H1 (cell line): ENCODE measurements around the gene PRDM1. TPM values are rescaled to one million over a fixed set of nuclear protein-coding genes. Genes with fewer than 3 reads are reported as not detected.

ENCODE experiments used
- KDM4A ChIP-seq: IDR thresholded peaks from one replicate; pipeline ENCODE4 v1.7.1; 2012; ENCODE audit warnings: low read depth, mild to moderate bottlenecking, moderate library complexity, low read length, inconsistent platforms; ENCODE audit not compliant: severe bottlenecking
- NANOG ChIP-seq: IDR thresholded peaks from 2 replicates; pipeline ENCODE4 v1.6.1; 2011; ENCODE audit warnings: low read length, low read depth, mild to moderate bottlenecking, inconsistent platforms; ENCODE audit not compliant: insufficient read depth, poor library complexity, severe bottlenecking
- SIRT6 ChIP-seq: IDR thresholded peaks from one replicate; pipeline ENCODE4 v1.7.1; 2012; ENCODE audit warnings: low read length, inconsistent platforms
- SP1 ChIP-seq: IDR thresholded peaks from 2 replicates; pipeline ENCODE4 v1.6.1; 2011; ENCODE audit warnings: low read depth, low read length
- TEAD4 ChIP-seq: IDR thresholded peaks from 2 replicates; pipeline ENCODE4 v1.6.1; 2012; ENCODE audit warnings: low read depth, low read length, inconsistent platforms, mixed read lengths
- polyA plus RNA-seq, 7 experiments: library from polyadenylated mRNA; depleted of rRNA in 3 of 7; stranded (reverse) in 5 of 7; unstranded in 2 of 7; fragments of >200 nt in 5 of 7; fragments of 200-250 nt in 2 of 7; gene quantifications; 1 replicate in 5 of 7; 2 replicates in 1 of 7; 4 replicates in 1 of 7; pipeline versions ENCODE4 v1.2.1 to v1.2.3, GENCODE V29; 2011 to 2013; ENCODE audit warnings: missing spikeins in 2 of 7, mixed read lengths in 2 of 7
- total RNA-seq: library from RNA; stranded (reverse); fragmentation: NEBNext Ultra II Directional; extraction: Animal tissue kit (Norgen Biotek cat#: 25700); gene quantifications from 2 replicates; pipeline ENCODE4 v1.2.1, GENCODE V29; 2021

Gene PRDM1
- total and polyA plus RNA-seq, 2 of the 8 experiments (the other 6 are each of a cell fraction or from before 2014, with no cell fraction given), result 0.21 to 0.74 TPM

DNA sequence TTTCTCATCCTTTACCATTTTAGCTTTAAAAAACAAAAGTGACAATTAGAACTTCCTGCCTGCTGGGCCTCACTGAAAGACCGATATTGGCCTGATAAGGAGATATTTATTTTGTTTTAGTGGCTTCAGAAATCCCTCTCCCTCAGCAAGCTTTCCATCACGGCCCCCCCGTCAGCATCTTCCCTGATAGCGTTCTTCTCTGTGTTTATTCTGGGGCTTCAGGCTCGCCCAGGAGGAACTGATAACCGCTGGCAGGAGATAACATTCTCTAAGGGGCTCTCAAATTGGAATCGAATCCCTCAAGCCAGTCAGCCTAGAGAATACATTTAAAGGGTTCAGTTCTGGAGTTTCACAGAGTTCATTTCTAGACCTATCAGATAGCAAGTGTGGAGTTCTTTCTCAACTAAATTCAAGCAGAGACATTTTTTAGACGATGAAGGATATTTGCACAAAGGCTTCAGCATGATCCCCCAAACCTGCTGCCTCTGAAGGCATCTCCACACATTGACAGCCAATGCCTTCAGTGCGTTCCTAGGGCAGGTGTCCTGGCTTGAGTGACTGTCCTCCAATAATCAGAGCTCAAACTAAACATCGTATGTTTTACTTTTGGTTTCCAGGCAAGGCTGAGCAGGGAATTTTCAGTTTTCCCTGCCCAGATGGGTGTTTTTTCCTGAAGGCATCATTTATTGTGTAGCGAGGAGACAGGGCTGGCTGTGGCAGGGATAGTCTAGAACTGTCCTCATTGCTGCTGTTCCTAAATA lies 17.0 kb downstream of the PRDM1 start (continued):
- no peak for TF ChIP-seq SP1
- no peak for TF ChIP-seq TEAD4
- TF ChIP-seq KDM4A, result no peak
- TF ChIP-seq NANOG, result no peak
- no peak for TF ChIP-seq SIRT6
